Panc1 (cell line): ENCODE data around the gene PLCB1.
A peak's percentile ranks its signal among the peaks of the same experiment; 100 is the strongest.

Experiments used
- POLR2AphosphoS5 ChIP-seq: IDR thresholded peaks from 2 replicates; pipeline ENCODE4 v1.6.1; 2012; ENCODE audit warnings: mild to moderate bottlenecking, low read depth, low read length, moderate library complexity
- SIN3A ChIP-seq: IDR thresholded peaks from 2 replicates; pipeline ENCODE4 v1.6.1; 2012; ENCODE audit warnings: low read depth, mild to moderate bottlenecking, low read length, moderate library complexity, borderline replicate concordance; ENCODE audit not compliant: insufficient read depth
- TCF7L2 ChIP-seq: IDR thresholded peaks from 2 replicates; pipeline ENCODE4 v1.6.1; 2011; ENCODE audit warnings: mild to moderate bottlenecking, low read depth, low read length, inconsistent platforms
- TF ChIP-seq, protein P1 (sequence below): fragments of 450-650 bp; IDR thresholded peaks from 2 replicates; pipeline ENCODE4 v1.5.1; 2017; ENCODE audit warnings: mild to moderate bottlenecking
- TF ChIP-seq, protein P2 (sequence below), 2 experiments: IDR thresholded peaks; 2 replicates each; pipeline ENCODE4 v1.6.1; 2011 to 2012; ENCODE audit warnings: low read depth in 2 of 2, control low read depth in 1 of 2, low read length in 1 of 2, mild to moderate bottlenecking in 1 of 2, moderate library complexity in 1 of 2; ENCODE audit not compliant: insufficient read depth in 1 of 2

DNA sequence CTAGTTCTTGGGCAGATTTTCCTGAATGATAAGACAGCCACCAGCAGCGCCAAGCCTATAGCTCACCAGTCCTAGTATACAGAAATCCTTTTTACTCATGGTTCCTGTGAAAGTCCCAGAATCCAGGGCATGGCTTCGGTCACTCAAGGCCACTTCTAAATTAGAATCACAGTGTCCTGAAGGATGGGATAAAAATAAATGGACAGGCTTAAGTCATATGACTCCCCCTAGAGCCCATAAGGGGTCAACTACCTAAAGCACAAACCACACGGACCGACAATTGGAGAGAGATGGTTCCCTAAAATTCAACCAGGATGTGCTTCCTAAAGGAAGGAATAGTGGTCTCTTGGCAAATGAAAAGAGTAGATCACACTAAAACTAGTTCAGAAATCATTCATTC is 532.7 kb downstream of the PLCB1 start:
- TF ChIP-seq, protein P1, sequence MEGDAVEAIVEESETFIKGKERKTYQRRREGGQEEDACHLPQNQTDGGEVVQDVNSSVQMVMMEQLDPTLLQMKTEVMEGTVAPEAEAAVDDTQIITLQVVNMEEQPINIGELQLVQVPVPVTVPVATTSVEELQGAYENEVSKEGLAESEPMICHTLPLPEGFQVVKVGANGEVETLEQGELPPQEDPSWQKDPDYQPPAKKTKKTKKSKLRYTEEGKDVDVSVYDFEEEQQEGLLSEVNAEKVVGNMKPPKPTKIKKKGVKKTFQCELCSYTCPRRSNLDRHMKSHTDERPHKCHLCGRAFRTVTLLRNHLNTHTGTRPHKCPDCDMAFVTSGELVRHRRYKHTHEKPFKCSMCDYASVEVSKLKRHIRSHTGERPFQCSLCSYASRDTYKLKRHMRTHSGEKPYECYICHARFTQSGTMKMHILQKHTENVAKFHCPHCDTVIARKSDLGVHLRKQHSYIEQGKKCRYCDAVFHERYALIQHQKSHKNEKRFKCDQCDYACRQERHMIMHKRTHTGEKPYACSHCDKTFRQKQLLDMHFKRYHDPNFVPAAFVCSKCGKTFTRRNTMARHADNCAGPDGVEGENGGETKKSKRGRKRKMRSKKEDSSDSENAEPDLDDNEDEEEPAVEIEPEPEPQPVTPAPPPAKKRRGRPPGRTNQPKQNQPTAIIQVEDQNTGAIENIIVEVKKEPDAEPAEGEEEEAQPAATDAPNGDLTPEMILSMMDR: 0 out of 2 replicates have a peak, but pooled peaks have one; percentile 12
- TF ChIP-seq SIN3A (no peak), POLR2AphosphoS5 (no peak), TCF7L2 (no peak)
- TF ChIP-seq, protein P2, sequence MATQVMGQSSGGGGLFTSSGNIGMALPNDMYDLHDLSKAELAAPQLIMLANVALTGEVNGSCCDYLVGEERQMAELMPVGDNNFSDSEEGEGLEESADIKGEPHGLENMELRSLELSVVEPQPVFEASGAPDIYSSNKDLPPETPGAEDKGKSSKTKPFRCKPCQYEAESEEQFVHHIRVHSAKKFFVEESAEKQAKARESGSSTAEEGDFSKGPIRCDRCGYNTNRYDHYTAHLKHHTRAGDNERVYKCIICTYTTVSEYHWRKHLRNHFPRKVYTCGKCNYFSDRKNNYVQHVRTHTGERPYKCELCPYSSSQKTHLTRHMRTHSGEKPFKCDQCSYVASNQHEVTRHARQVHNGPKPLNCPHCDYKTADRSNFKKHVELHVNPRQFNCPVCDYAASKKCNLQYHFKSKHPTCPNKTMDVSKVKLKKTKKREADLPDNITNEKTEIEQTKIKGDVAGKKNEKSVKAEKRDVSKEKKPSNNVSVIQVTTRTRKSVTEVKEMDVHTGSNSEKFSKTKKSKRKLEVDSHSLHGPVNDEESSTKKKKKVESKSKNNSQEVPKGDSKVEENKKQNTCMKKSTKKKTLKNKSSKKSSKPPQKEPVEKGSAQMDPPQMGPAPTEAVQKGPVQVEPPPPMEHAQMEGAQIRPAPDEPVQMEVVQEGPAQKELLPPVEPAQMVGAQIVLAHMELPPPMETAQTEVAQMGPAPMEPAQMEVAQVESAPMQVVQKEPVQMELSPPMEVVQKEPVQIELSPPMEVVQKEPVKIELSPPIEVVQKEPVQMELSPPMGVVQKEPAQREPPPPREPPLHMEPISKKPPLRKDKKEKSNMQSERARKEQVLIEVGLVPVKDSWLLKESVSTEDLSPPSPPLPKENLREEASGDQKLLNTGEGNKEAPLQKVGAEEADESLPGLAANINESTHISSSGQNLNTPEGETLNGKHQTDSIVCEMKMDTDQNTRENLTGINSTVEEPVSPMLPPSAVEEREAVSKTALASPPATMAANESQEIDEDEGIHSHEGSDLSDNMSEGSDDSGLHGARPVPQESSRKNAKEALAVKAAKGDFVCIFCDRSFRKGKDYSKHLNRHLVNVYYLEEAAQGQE (IDR thresholded peaks at IDR 0.05; ENCODE audit: insufficient read depth in 1 of 2, low read depth in 2 of 2, low read length in 1 of 2): no peak
